HFF-Myc (cell line): ENCODE results near the gene NLGN1.

Experiments used
- DNase-seq: peaks from one replicate; pipeline ENCODE4 v3.0.0-alpha.2; 2011; ENCODE audit warnings: low read depth; ENCODE audit errors: extremely low read depth
- H3K4me3 ChIP-seq: replicated peaks from 2 replicates; pipeline ENCODE4 v1.5.1; 2011; ENCODE audit warnings: low read depth, mild to moderate bottlenecking, control low read depth, low read length
- TF ChIP-seq, protein P1 (sequence below): IDR thresholded peaks from 2 replicates; pipeline ENCODE4 v1.5.1; 2012; ENCODE audit warnings: mild to moderate bottlenecking, low read depth, low read length, control low read depth; ENCODE audit errors: missing control alignments

The NLGN1 gene

DNA sequence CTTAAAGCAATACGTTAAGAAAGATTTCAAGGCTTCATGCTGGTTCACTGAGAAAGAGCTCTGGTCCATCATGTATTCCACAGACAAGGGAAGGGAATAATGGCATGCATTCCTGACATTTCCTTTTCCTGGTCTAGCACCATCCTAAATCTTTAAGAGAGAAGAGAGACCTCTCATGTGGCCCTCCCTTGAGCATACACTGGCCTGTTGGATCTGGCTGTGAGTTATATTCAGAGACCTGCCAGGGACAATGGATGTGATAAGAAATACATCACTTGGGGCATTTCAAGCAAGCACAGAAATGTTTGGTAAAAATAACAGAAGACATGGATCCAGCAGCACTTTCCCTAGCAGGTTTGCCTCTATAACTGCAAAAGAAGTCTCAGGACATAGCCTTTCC, 507.8 kb downstream of the NLGN1 start:
- TF ChIP-seq, protein P1, sequence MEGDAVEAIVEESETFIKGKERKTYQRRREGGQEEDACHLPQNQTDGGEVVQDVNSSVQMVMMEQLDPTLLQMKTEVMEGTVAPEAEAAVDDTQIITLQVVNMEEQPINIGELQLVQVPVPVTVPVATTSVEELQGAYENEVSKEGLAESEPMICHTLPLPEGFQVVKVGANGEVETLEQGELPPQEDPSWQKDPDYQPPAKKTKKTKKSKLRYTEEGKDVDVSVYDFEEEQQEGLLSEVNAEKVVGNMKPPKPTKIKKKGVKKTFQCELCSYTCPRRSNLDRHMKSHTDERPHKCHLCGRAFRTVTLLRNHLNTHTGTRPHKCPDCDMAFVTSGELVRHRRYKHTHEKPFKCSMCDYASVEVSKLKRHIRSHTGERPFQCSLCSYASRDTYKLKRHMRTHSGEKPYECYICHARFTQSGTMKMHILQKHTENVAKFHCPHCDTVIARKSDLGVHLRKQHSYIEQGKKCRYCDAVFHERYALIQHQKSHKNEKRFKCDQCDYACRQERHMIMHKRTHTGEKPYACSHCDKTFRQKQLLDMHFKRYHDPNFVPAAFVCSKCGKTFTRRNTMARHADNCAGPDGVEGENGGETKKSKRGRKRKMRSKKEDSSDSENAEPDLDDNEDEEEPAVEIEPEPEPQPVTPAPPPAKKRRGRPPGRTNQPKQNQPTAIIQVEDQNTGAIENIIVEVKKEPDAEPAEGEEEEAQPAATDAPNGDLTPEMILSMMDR: no peak
- no peak for DNase-seq

DNA sequence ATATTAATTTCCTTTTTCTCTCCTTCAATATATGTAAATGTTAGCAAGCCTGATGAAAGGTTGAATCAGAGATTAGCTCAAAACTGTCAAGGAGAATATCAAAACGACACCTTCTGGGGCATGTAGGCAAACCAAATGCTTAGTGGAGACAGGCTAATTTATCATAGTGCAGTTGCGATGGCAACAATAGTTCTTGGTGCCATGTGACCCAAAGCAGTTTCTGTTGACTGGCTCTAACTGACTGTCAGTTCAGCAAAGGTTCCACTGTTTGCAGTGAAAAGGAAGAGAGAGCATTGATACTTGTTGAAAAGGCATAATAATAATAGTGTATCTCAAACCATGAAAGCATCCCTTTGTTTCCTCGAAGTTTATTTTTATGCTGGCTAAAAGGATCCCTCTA, 513.9 kb downstream of the NLGN1 start:
- H3K4me3 ChIP-seq: no peak overlapping the region
- no peak for DNase-seq
- TF ChIP-seq, protein P1: no peak

More for the DNA sequence above, 507.8 kb downstream of the NLGN1 start:
- no peak overlapping the region for H3K4me3 ChIP-seq

DNA sequence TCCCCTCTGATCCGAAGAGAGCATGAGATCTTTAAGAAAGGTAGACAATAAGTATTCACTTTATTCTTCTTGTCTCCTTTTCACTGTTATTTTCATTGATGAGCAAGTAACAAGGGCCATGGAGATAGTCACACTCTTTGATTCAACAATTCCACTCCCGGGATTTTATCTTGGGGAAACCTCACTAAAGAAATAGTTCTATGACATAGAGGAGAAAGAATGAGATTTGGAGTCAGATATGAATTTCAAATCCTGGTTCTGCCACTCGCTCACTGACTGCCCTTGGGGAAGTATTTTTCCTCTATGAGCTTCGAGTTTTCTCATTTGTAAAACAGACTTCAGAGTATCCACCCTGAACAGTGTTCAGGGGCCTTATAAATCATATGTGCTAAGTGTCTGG, 514.6 kb downstream of the NLGN1 start:
- TF ChIP-seq, protein P1: no peak
- DNase-seq: no peak
- no peak overlapping the region for H3K4me3 ChIP-seq

DNA sequence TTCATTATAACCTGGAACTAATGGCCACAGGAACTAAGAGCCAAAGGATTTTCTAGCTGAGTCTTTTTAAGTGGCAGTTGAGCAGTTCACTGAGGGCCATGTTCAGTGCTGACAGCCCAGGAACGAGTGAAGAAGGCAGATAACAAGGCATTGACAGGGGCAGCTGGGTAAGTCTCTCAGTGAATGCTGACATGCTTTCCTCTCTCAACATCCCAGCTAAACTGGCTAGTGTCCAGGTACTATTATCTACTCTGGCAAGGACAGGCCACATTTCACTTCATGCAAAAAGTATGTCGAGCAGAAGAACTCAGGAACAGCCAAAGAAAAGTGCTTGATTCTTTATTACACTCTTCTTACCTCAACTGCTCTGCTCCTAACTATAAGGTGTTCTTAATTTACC, 515.9 kb downstream of the NLGN1 start:
- TF ChIP-seq, protein P1: no peak
- H3K4me3 ChIP-seq: no peak overlapping the region
- DNase-seq: no peak

DNA sequence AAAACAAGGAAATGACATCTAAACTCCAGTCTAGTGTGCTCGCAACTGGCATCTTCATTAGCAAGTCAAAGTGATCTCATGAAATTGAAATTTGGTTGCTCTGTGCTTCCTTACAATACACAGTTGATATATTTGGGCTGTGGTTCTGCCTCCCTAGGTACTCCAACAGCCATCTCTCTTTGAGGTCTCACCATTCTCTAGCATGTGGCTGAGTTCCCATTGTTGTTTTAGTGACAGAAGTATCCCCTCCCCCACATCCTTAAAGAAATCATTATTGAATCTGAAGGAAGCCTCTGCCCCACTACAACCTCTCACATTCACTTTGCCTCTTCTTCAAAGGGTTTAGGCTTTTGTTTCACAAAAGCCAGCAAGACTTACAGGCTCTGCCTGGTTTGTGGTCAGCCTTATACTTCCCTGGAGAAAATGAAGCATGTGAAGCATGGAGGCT, 516.5 kb downstream of the NLGN1 start:
- TF ChIP-seq, protein P1: no peak
- no peak overlapping the region for H3K4me3 ChIP-seq
- no peak for DNase-seq

DNA sequence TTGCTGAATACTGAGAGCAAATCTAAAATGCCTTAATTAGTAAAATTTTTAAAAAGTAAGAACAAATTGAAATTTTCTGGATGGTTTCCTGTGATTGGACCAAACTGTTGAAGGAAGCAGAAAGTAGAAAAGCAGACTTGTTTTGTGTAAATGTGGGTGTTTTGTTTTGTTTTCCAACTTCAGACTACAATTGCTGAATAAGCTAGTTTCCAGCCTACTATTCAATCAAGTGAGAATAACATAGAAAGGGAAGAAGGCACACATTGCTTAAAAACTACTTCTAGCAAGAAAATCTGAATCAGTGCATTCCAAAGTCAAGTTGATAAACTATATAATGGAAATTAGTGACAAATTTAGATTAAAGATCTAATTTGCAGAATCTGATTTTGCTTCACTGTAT, 519.3 kb downstream of the NLGN1 start:
- TF ChIP-seq, protein P1: no peak
- DNase-seq: no peak
- no peak overlapping the region for H3K4me3 ChIP-seq

DNA sequence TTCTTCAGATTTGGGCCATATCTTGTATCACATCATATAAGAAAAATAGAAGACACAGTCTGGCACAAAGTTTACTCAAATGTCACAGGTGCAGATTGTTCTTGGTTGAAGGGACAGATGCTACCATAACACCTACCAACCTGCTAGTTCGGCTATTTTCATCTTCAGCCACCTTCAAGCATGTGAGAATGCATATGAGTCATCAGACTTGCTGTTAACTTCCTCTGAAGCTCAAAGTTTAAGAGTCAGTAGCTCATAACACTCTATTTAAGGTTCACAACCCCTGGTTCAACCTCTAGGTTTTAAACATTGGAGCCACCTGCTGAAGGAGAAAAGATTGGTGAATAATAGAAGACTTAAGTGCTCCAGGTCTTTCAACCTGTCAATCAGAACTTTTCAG, 522.8 kb downstream of the NLGN1 start:
- TF ChIP-seq, protein P1: no peak
- DNase-seq: peak; percentile 5
- no peak overlapping the region for H3K4me3 ChIP-seq
